Keratinocyte (primary cell): ENCODE measurements around the gene DEXI. TPM values are rescaled to one million over a fixed set of nuclear protein-coding genes. Genes with fewer than 3 reads are reported as not detected.

Source experiments
- DNase-seq: peaks from one replicate; pipeline ENCODE4 v3.0.0-alpha.2; 2011; ENCODE audit warnings: low read depth, missing footprints, low spot score
- FAIRE-seq: peaks from 2 replicates; lab custom pipeline; 2011; peaks lifted over from hg19 to GRCh38; lab: Jason Lieb, UNC
- H2AFZ ChIP-seq: 2 replicates; pipeline ENCODE4 v1.6.0; 2012; ENCODE audit warnings: low read length, control low read depth, inconsistent platforms; ENCODE audit not compliant: control insufficient read depth
- H3K27ac ChIP-seq: 2 replicates; pipeline ENCODE4 v1.5.1; 2011; ENCODE audit warnings: low read length; ENCODE audit not compliant: control insufficient read depth, insufficient read depth
- H3K27me3 ChIP-seq: 3 replicates; pipeline ENCODE4 v1.6.0; 2011; ENCODE audit warnings: low read length; ENCODE audit not compliant: control insufficient read depth, insufficient read depth; ENCODE audit errors: extremely low read depth
- H3K36me3 ChIP-seq, 2 experiments: 2 replicates in 1 of 2; 3 replicates in 1 of 2; pipeline ENCODE4 v1.5.1; 2011; ENCODE audit warnings: low read length in 2 of 2, mild to moderate bottlenecking in 1 of 2; ENCODE audit not compliant: control insufficient read depth in 2 of 2, insufficient read depth in 2 of 2; ENCODE audit errors: extremely low read depth in 1 of 2
- H3K4me1 ChIP-seq: 3 replicates; pipeline ENCODE4 v1.5.1; 2011; ENCODE audit warnings: low read length; ENCODE audit not compliant: control insufficient read depth, insufficient read depth; ENCODE audit errors: extremely low read depth
- H3K4me2 ChIP-seq: 3 replicates; pipeline ENCODE4 v1.6.0; 2011; ENCODE audit warnings: low read depth, low read length; ENCODE audit not compliant: control insufficient read depth, insufficient read depth; ENCODE audit errors: extremely low read depth
- H3K4me3 ChIP-seq, 3 experiments: fragments of 200-600 bp in 1 of 3; sonication (generic) in 1 of 3; 2 replicates in 2 of 3; 3 replicates in 1 of 3; pipeline ENCODE4 v1.5.1; 2011 to 2016; ENCODE audit warnings: low read length in 3 of 3, mild to moderate bottlenecking in 3 of 3, control low read depth in 2 of 3, inconsistent platforms in 1 of 3, low read depth in 1 of 3, mixed read lengths in 1 of 3, mixed run types in 1 of 3, moderate library complexity in 1 of 3; ENCODE audit not compliant: control insufficient read depth in 2 of 3, insufficient read depth in 2 of 3; ENCODE audit errors: extremely low read depth in 1 of 3
- H3K79me2 ChIP-seq: 2 replicates; pipeline ENCODE4 v1.6.0; 2012; ENCODE audit warnings: low read length; ENCODE audit not compliant: control insufficient read depth, insufficient read depth
- H3K9ac ChIP-seq: 3 replicates; pipeline ENCODE4 v1.6.0; 2011; ENCODE audit warnings: low read length; ENCODE audit not compliant: control insufficient read depth, insufficient read depth; ENCODE audit errors: extremely low read depth
- H3K9me1 ChIP-seq: 3 replicates; pipeline ENCODE4 v1.6.0; 2011; ENCODE audit warnings: low read length; ENCODE audit not compliant: control insufficient read depth, insufficient read depth; ENCODE audit errors: extremely low read depth
- H3K9me3 ChIP-seq: 2 replicates; pipeline ENCODE4 v1.5.1; 2012; ENCODE audit warnings: low read depth, low read length; ENCODE audit not compliant: control insufficient read depth
- H4K20me1 ChIP-seq: 3 replicates; pipeline ENCODE4 v1.6.0; 2011; ENCODE audit warnings: low read length; ENCODE audit not compliant: control insufficient read depth, insufficient read depth; ENCODE audit errors: extremely low read depth
- EZH2 ChIP-seq: IDR thresholded peaks from one replicate; pipeline ENCODE4 v1.6.1; 2012; ENCODE audit warnings: inconsistent platforms, mild to moderate bottlenecking, low read length, moderate library complexity
- dilution Hi-C: fragments of 300-500 bp; cut with MboI; formaldehyde crosslinking; loops from one replicate; pipeline ENCODE4 v1.7.0; 2020; ENCODE audit warnings: low sequenced_read_pairs; ENCODE audit not compliant: extremely low pct_ligation_motif_present
- polyA plus RNA-seq, 5 experiments: library from polyadenylated mRNA; depleted of rRNA in 3 of 5; stranded (reverse) in 3 of 5; stranded (forward) in 1 of 5; unstranded in 1 of 5; fragments of >200 nt; gene quantifications; 1 replicate in 1 of 5; 2 replicates in 3 of 5; 3 replicates in 1 of 5; pipeline versions ENCODE4 v1.2.1 to v1.2.3, GENCODE V29; 2011 to 2012; ENCODE audit warnings: missing spikeins in 2 of 5, low read depth in 1 of 5, low replicate concordance in 1 of 5
- TF ChIP-seq, protein P1 (sequence below), 3 experiments: IDR thresholded peaks in 1 of 3; conservative IDR thresholded peaks in 1 of 3; optimal IDR thresholded peaks in 1 of 3; 2 replicates in 2 of 3; 3 replicates in 1 of 3; pipeline versions ENCODE3 to v1.5.1; 2011; ENCODE audit warnings: low read length in 3 of 3, mild to moderate bottlenecking in 3 of 3, moderate library complexity in 2 of 3, control low read depth in 1 of 3, inconsistent platforms in 1 of 3; ENCODE audit not compliant: insufficient read depth in 2 of 3; ENCODE audit errors: extremely low read depth in 1 of 3

The DEXI gene
- polyA plus RNA-seq, 1 donor (not counting 4 experiments of a cell fraction or from before 2014, with no cell fraction given) = 25.9 TPM

GRCh38 chr16:10919003-10919351 is 23.3 kb downstream of the DEXI start:
- no peak overlapping the region for H2AFZ ChIP-seq
- FAIRE-seq = no peak
- TF ChIP-seq EZH2 = no peak
- TF ChIP-seq, protein P1, sequence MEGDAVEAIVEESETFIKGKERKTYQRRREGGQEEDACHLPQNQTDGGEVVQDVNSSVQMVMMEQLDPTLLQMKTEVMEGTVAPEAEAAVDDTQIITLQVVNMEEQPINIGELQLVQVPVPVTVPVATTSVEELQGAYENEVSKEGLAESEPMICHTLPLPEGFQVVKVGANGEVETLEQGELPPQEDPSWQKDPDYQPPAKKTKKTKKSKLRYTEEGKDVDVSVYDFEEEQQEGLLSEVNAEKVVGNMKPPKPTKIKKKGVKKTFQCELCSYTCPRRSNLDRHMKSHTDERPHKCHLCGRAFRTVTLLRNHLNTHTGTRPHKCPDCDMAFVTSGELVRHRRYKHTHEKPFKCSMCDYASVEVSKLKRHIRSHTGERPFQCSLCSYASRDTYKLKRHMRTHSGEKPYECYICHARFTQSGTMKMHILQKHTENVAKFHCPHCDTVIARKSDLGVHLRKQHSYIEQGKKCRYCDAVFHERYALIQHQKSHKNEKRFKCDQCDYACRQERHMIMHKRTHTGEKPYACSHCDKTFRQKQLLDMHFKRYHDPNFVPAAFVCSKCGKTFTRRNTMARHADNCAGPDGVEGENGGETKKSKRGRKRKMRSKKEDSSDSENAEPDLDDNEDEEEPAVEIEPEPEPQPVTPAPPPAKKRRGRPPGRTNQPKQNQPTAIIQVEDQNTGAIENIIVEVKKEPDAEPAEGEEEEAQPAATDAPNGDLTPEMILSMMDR (optimal IDR thresholded peaks at IDR 0.05 in 1 of 3, IDR thresholded peaks at IDR 0.05 in 1 of 3, conservative IDR thresholded peaks at IDR 0.05 in 1 of 3; ENCODE audit: extremely low read depth in 1 of 3, insufficient read depth in 2 of 3, low read length in 3 of 3) = no peak

DNA sequence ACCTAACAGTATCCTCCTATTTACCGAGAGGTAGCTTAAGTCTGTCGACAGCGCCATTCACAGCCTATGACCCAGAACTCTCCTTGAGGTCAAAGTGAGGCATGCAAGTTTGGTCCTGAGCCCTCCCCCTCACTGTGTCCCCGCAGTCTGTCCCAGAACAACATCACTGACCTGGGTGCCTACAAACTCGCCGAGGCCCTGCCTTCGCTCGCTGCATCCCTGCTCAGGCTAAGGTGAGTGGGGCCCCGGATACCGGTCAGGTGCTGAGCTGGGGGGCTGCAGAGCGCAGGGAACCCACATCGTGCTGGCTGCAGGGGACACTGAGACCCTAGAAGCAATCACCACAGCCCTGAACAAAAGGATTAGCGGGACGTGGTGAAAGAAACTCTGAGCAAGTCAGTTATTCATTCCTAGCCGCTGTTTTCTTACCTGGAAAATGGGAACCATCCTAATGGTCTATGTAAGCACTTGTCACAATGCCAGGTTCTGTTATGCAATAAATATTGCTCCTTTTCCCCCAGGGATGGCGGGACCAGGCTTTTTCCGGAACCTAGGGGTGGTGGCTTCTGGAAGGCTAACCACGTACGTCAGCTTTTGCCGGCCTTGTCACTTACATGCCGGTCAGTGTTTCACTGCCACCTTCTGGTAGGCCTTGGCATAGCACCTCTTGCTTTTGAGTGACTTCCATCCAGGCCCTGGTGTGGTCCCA is 23.8 kb downstream of the DEXI start:
- Histone ChIP-seq H3K4me3 (no peak overlapping the region), H3K9me3 (no peaks in the 10 kb centered on the region), H4K20me1 (no peaks in the 10 kb centered on the region), H3K4me2 (peak overlapping the region; percentile 22), H3K27ac (no peak overlapping the region), H3K27me3 (no peaks in the 10 kb centered on the region), H3K9me1 (no peaks in the 10 kb centered on the region), H3K79me2 (no peaks in the 10 kb centered on the region), H2AFZ (no peak overlapping the region), H3K9ac (no peak overlapping the region), H3K36me3 (no peaks in the 10 kb centered on the region), H3K4me1 (peaks cover 3% of the 10 kb centered on the region)
- peak; percentile 84 for DNase-seq
- dilution Hi-C loops = loop anchor here (25.0 kb wide), 1 partner anchor 181 kb away; the partner anchor contains the start of gene NUBP1
- FAIRE-seq = peak; percentile 71
- TF ChIP-seq EZH2 = no peak
- TF ChIP-seq, protein P1 (optimal IDR thresholded peaks at IDR 0.05 in 1 of 3, IDR thresholded peaks at IDR 0.05 in 1 of 3, conservative IDR thresholded peaks at IDR 0.05 in 1 of 3; ENCODE audit: extremely low read depth in 1 of 3, insufficient read depth in 2 of 3, low read length in 3 of 3) = peak; percentile 98 to 99 (median 99)

More at GRCh38 chr16:10919003-10919351, 23.3 kb downstream of the DEXI start:
- no peaks in the 10 kb centered on the region for H3K9me3 ChIP-seq
- no peak overlapping the region for H3K27ac ChIP-seq
- no peak overlapping the region for H3K4me3 ChIP-seq
- H3K27me3 ChIP-seq = no peaks in the 10 kb centered on the region
- dilution Hi-C loops = loop anchor here (25.0 kb wide), 1 partner anchor 182 kb away; the partner anchor contains the start of gene NUBP1
- H3K36me3 ChIP-seq = no peaks in the 10 kb centered on the region
- H3K4me2 ChIP-seq = no peak overlapping the region
- no peaks in the 10 kb centered on the region for H3K9me1 ChIP-seq
- H3K79me2 ChIP-seq = no peaks in the 10 kb centered on the region
- H4K20me1 ChIP-seq = no peaks in the 10 kb centered on the region
- H3K9ac ChIP-seq = no peak overlapping the region
- peaks cover 3% of the 10 kb centered on the region for H3K4me1 ChIP-seq
- DNase-seq = no peak
